H9 (cell line): Measurements from ENCODE around the gene MRPS6. TPM values are rescaled to one million over a fixed set of nuclear protein-coding genes. Genes with fewer than 3 reads are reported as not detected.
A peak's percentile ranks its signal among the peaks of the same experiment; 100 is the strongest.

Experiments used
- DNase-seq: peaks from one replicate; pipeline ENCODE4 v3.0.0-alpha.2; 2017
- H2AFZ ChIP-seq: one replicate; pipeline ENCODE4 v1.6.1; 2013; ENCODE audit warnings: mild to moderate bottlenecking, low read length, control low read depth, moderate library complexity
- H2AK5ac ChIP-seq: 2 replicates; pipeline ENCODE4 v1.6.1; 2013; ENCODE audit warnings: low read length, control low read depth, mixed read lengths; ENCODE audit not compliant: insufficient read length
- H2BK120ac ChIP-seq: one replicate; pipeline ENCODE4 v1.6.1; 2013; ENCODE audit warnings: low read depth, mild to moderate bottlenecking, low read length, control low read depth, inconsistent platforms; ENCODE audit not compliant: poor library complexity, severe bottlenecking
- H2BK12ac ChIP-seq: 2 replicates; pipeline ENCODE4 v1.6.1; 2013; ENCODE audit warnings: low read length, control low read depth, mixed read lengths, low read depth; ENCODE audit not compliant: insufficient read length
- H2BK15ac ChIP-seq: 2 replicates; pipeline ENCODE4 v1.6.1; 2013; ENCODE audit warnings: low read depth, low read length, control low read depth
- H2BK20ac ChIP-seq: one replicate; pipeline ENCODE4 v1.6.1; 2013; ENCODE audit warnings: low read depth, mild to moderate bottlenecking, low read length, control low read depth, inconsistent platforms; ENCODE audit not compliant: poor library complexity, severe bottlenecking
- H2BK5ac ChIP-seq: 2 replicates; pipeline ENCODE4 v1.6.1; 2013; ENCODE audit warnings: low read length, control low read depth, mixed read lengths; ENCODE audit not compliant: insufficient read length
- H3K14ac ChIP-seq: 2 replicates; pipeline ENCODE4 v1.6.1; 2013; ENCODE audit warnings: low read length, control low read depth; ENCODE audit not compliant: insufficient read depth
- H3K18ac ChIP-seq: 2 replicates; pipeline ENCODE4 v1.6.1; 2013; ENCODE audit warnings: low read depth, mild to moderate bottlenecking, mixed read lengths, low read length, control low read depth; ENCODE audit not compliant: insufficient read length
- H3K23ac ChIP-seq: 2 replicates; pipeline ENCODE4 v1.6.1; 2013; ENCODE audit warnings: low read length, control low read depth, mixed read lengths, low read depth; ENCODE audit not compliant: insufficient read length
- H3K23me2 ChIP-seq: 2 replicates; pipeline ENCODE4 v1.6.1; 2013; ENCODE audit warnings: low read depth, mild to moderate bottlenecking, mixed read lengths, low read length, control low read depth; ENCODE audit not compliant: insufficient read length, poor library complexity, severe bottlenecking
- H3K27ac ChIP-seq: 2 replicates; pipeline ENCODE4 v1.5.1; 2013; ENCODE audit warnings: low read length, control low read depth, mixed read lengths, low read depth; ENCODE audit not compliant: insufficient read length
- H3K27me3 ChIP-seq: 2 replicates; pipeline ENCODE4 v1.6.1; 2013; ENCODE audit warnings: low read length, control low read depth, inconsistent platforms; ENCODE audit not compliant: insufficient read depth
- H3K4ac ChIP-seq: 2 replicates; pipeline ENCODE4 v1.6.1; 2013; ENCODE audit warnings: low read depth, mild to moderate bottlenecking, control low read depth, inconsistent platforms, low read length, moderate library complexity
- H3K4me1 ChIP-seq: 2 replicates; pipeline ENCODE4 v1.6.1; 2013; ENCODE audit warnings: low read length, control low read depth, inconsistent platforms; ENCODE audit not compliant: insufficient read depth
- H3K4me2 ChIP-seq: 2 replicates; pipeline ENCODE4 v1.6.1; 2013; ENCODE audit warnings: low read length, control low read depth, mixed read lengths; ENCODE audit not compliant: insufficient read length, insufficient read depth
- H3K56ac ChIP-seq: 2 replicates; pipeline ENCODE4 v1.6.1; 2013; ENCODE audit warnings: low read depth, mild to moderate bottlenecking, mixed read lengths, low read length, control low read depth; ENCODE audit not compliant: insufficient read length
- H3K79me1 ChIP-seq: 2 replicates; pipeline ENCODE4 v1.6.1; 2013; ENCODE audit warnings: low read depth, mild to moderate bottlenecking, moderate library complexity, low read length, control low read depth, inconsistent platforms; ENCODE audit not compliant: insufficient read depth, poor library complexity, severe bottlenecking
- H3K79me2 ChIP-seq: 2 replicates; pipeline ENCODE4 v1.6.1; 2013; ENCODE audit warnings: low read length, control low read depth, inconsistent platforms; ENCODE audit not compliant: insufficient read depth
- H3K9ac ChIP-seq: 2 replicates; pipeline ENCODE4 v1.6.1; 2013; ENCODE audit warnings: low read length, control low read depth, mixed read lengths; ENCODE audit not compliant: insufficient read length; ENCODE audit errors: extremely low read depth
- H3K9me3 ChIP-seq: one replicate; pipeline ENCODE4 v1.6.1; 2013; ENCODE audit warnings: low read depth, low read length, inconsistent platforms; ENCODE audit not compliant: control insufficient read depth
- H3T11ph ChIP-seq: one replicate; pipeline ENCODE4 v1.6.1; 2013; ENCODE audit warnings: mild to moderate bottlenecking, low read length, control low read depth, inconsistent platforms
- H4K20me1 ChIP-seq: one replicate; pipeline ENCODE4 v1.6.1; 2013; ENCODE audit not compliant: control insufficient read depth, insufficient read length, insufficient read depth
- H4K5ac ChIP-seq: 2 replicates; pipeline ENCODE4 v1.6.1; 2013; ENCODE audit warnings: low read depth, mild to moderate bottlenecking, mixed read lengths, low read length, control low read depth; ENCODE audit not compliant: insufficient read length
- H4K8ac ChIP-seq: replicated peaks from 2 replicates; pipeline ENCODE4 v1.6.1; 2013; ENCODE audit warnings: low read length, control low read depth, mixed read lengths, low read depth; ENCODE audit not compliant: insufficient read length
- H4K91ac ChIP-seq: 2 replicates; pipeline ENCODE4 v1.6.1; 2013; ENCODE audit warnings: low read depth, mild to moderate bottlenecking, moderate library complexity, mixed read lengths, low read length, control low read depth; ENCODE audit not compliant: insufficient read length
- H3K27ac Mint-ChIP-seq, 3 experiments: 2 replicates in 2 of 3; 3 replicates in 1 of 3; pipeline ENCODE4 v1.8.0; 2020 to 2021; ENCODE audit warnings: mixed read lengths in 3 of 3, mild to moderate bottlenecking in 1 of 3, moderate library complexity in 1 of 3
- H3K27me3 Mint-ChIP-seq: 2 replicates; pipeline ENCODE4 v1.8.0; 2021; ENCODE audit warnings: low read depth, mild to moderate bottlenecking, moderate library complexity, mixed read lengths
- H3K36me3 Mint-ChIP-seq, 3 experiments: 2 replicates in 2 of 3; 3 replicates in 1 of 3; pipeline ENCODE4 v1.8.0; 2020 to 2021; ENCODE audit warnings: low read depth in 3 of 3, mixed read lengths in 3 of 3; ENCODE audit not compliant: insufficient read depth in 1 of 3
- H3K4me1 Mint-ChIP-seq, 2 experiments: 2 replicates each; pipeline ENCODE4 v1.8.0; 2020; ENCODE audit warnings: mixed read lengths in 2 of 2
- H3K4me3 Mint-ChIP-seq, 2 experiments: 2 replicates in 1 of 2; 3 replicates in 1 of 2; pipeline ENCODE4 v1.8.0; 2020 to 2021; ENCODE audit warnings: mild to moderate bottlenecking in 2 of 2, mixed read lengths in 2 of 2, moderate library complexity in 1 of 2
- H3K9me3 Mint-ChIP-seq, 2 experiments: 2 replicates in 1 of 2; 3 replicates in 1 of 2; pipeline ENCODE4 v1.8.0; 2020; ENCODE audit warnings: mild to moderate bottlenecking in 2 of 2, mixed read lengths in 2 of 2, moderate library complexity in 1 of 2
- CTCF ChIP-seq: fragments of 200-600 bp; sonication (generic); conservative IDR thresholded peaks from 3 replicates; pipeline ENCODE4 v1.8.0; 2021; ENCODE audit warnings: antibody characterized with exemption, mild to moderate bottlenecking
- WGBS: extraction: QIAGEN DNeasy Blood & Tissue Kit; methylation state at CpG from one replicate; pipeline ENCODE4 v1.1.7; 2013; ENCODE audit warnings: missing lambda C conversion rate, low lambda C conversion rate, mixed read lengths; ENCODE audit not compliant: insufficient read length; ENCODE audit errors: extremely low coverage; 5-methylcytosine and 5-hydroxymethylcytosine counted together
- total RNA-seq: library from RNA; stranded (reverse); gene quantifications from 2 replicates; pipeline ENCODE4 v1.2.1, GENCODE V29; 2021

Gene MRPS6
- total RNA-seq, 1 experiment from 2014 or later, result 83.2 TPM

- H3K9ac ChIP-seq, result no peak overlapping the region
- H3K56ac ChIP-seq, result no peak overlapping the region
- Mint-ChIP-seq H3K4me1 (peaks cover 43 to 46% of the 10 kb centered on the region in 2 experiments), H3K36me3 (peaks cover 20 to 35% (median 33%) of the 10 kb centered on the region in 3 experiments; a peak in 6 of 7 replicates), H3K9me3 (no peaks in the 10 kb centered on the region; a peak in 1 of 5 replicates), H3K4me3 (no peak overlapping the region), H3K27ac (0 out of 7 replicates have a peak overlapping the region, but pooled peaks of 1 of the 3 experiments have one; percentile 51), H3K27me3 (no peaks in the 10 kb centered on the region)
- no peak overlapping the region for H3K4me2 ChIP-seq
- no peaks in the 10 kb centered on the region for H4K20me1 ChIP-seq
- H2BK15ac ChIP-seq, result no peak overlapping the region
- no peak for DNase-seq
- H4K5ac ChIP-seq, result no peak overlapping the region
- no peak overlapping the region for H3K23ac ChIP-seq
- H2BK120ac ChIP-seq, result no peak overlapping the region
- no peaks in the 10 kb centered on the region for H3K9me3 ChIP-seq
- no peak overlapping the region for H3K18ac ChIP-seq
- no peak overlapping the region for H3K4ac ChIP-seq
- H2AK5ac ChIP-seq, result no peak overlapping the region
- H4K8ac ChIP-seq, result no peak overlapping the region
- H3K4me1 ChIP-seq, result peaks cover 15% of the 10 kb centered on the region
- no peaks in the 10 kb centered on the region for H3K27me3 ChIP-seq
- H3K79me1 ChIP-seq, result peaks cover 8% of the 10 kb centered on the region
- no peak overlapping the region for H2BK5ac ChIP-seq
- H4K91ac ChIP-seq, result no peak overlapping the region
- TF ChIP-seq CTCF, result no peak
- H3K79me2 ChIP-seq, result peaks cover 6% of the 10 kb centered on the region; the same call in 1 of the 2 replicates
- H2AFZ ChIP-seq, result no peak overlapping the region
- WGBS, result no CpG with 5 or more reads among the region's 10 CpGs
- H2BK20ac ChIP-seq, result no peak overlapping the region
- H3K27ac ChIP-seq, result no peak overlapping the region
- no peak overlapping the region for H3T11ph ChIP-seq
- no peaks in the 10 kb centered on the region for H3K23me2 ChIP-seq
- H2BK12ac ChIP-seq, result no peak overlapping the region
- H3K14ac ChIP-seq, result no peak overlapping the region
These were observed 52.9 kb downstream of the MRPS6 start for GRCh38 chr21:34126269-34126668.
